Measurements from ENCODE around the gene CDC34. TPM values are rescaled to one million over a fixed set of nuclear protein-coding genes. Genes with fewer than 3 reads are reported as not detected.

CDC34 gene
- total and polyA plus RNA-seq, 2 of the 8 experiments (the other 6 are each of a cell fraction or from before 2014, with no cell fraction given): 95.9 to 129 TPM

DNA sequence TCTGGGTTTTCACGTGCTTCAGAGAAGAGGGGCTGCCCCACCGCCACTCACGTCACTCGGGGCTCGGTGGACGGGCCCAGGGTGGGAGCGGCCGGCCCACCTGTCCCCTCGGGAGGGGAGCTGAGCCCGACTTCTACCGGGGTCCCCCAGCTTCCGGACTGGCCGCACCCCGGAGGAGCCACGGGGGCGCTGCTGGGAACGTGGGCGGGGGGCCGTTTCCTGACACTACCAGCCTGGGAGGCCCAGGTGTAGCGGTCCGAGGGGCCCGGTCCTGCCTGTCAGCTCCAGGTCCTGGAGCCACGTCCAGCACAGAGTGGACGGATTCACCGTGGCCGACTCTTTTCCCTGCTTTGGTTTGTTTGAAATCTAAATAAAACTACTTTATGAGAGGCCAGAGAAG is 10.1 kb downstream of the CDC34 start:
- Histone ChIP-seq H2BK15ac (ENCODE audit: low read length) (no peak overlapping the region), H3K56ac (replicated peaks; ENCODE audit: insufficient read length, low read depth, low read length) (no peak overlapping the region), H2BK5ac (ENCODE audit: low read depth, low read length) (no peak overlapping the region), H3K79me2 (ENCODE audit: control insufficient read depth in 1 of 2, insufficient read depth in 2 of 2, low read length in 2 of 2) (no peaks in the 10 kb centered on the region), H3K14ac (ENCODE audit: insufficient read length) (no peak overlapping the region), H3K23me2 (ENCODE audit: low read depth, low read length) (peaks cover 3% of the 10 kb centered on the region; the same call in 1 of the 2 replicates), H3K4me1 (replicated peaks in 1 of 4; ENCODE audit: control insufficient read depth in 3 of 4, insufficient read depth in 4 of 4, low read length in 3 of 4) (no peaks in the 10 kb centered on the region; a peak in 1 of 7 replicates), H3K4me2 (ENCODE audit: insufficient read depth in 1 of 2, low read depth in 2 of 2, low read length in 2 of 2) (no peak overlapping the region), H3K4ac (replicated peaks; ENCODE audit: insufficient read length, low read depth, low read length) (no peak overlapping the region), H3K4me3 (ENCODE audit: extremely low read depth in 1 of 4, insufficient read depth in 2 of 4, low read depth in 3 of 4, low read length in 4 of 4) (no peak overlapping the region), H4K20me1 (replicated peaks in 1 of 2; ENCODE audit: control insufficient read depth in 1 of 2, insufficient read depth in 2 of 2, low read length in 2 of 2) (peaks cover 2 to 21% of the 10 kb centered on the region in 2 experiments), H2BK12ac (ENCODE audit: low read depth, low read length) (no peak overlapping the region), H3K36me3 (ENCODE audit: control insufficient read depth in 2 of 4, insufficient read depth in 4 of 4, low read length in 3 of 4) (peaks cover 2 to 38% (median 15%) of the 10 kb centered on the region in 4 experiments; a peak in 6 of 8 replicates), H4K91ac (replicated peaks; ENCODE audit: insufficient read length, low read length) (no peak overlapping the region), H3K23ac (ENCODE audit: insufficient read length) (no peak overlapping the region), H4K8ac (ENCODE audit: extremely low read depth, insufficient read depth, low read length) (no peak overlapping the region), H2AK5ac (ENCODE audit: low read depth, low read length) (no peak overlapping the region), H3K18ac (ENCODE audit: extremely low read depth, low read length) (no peak overlapping the region), H3K27me3 (replicated peaks in 1 of 4; ENCODE audit: control insufficient read depth in 3 of 4, extremely low read depth in 1 of 4, insufficient read depth in 3 of 4, low read length in 3 of 4) (no peaks in the 10 kb centered on the region), H3K9ac (replicated peaks in 1 of 4; ENCODE audit: extremely low read depth in 1 of 4, low read depth in 3 of 4, low read length in 3 of 4) (no peak overlapping the region), H3K9me3 (ENCODE audit: insufficient read depth in 2 of 2, low read depth in 1 of 2, low read length in 1 of 2) (no peaks in the 10 kb centered on the region), H2BK20ac (ENCODE audit: low read length) (no peak overlapping the region), H4K5ac (ENCODE audit: insufficient read length, low read depth, low read length) (no peak overlapping the region), H3K27ac (ENCODE audit: low read depth, low read length) (no peak overlapping the region), H2AFZ (ENCODE audit: low read length) (no peak overlapping the region), H3K79me1 (ENCODE audit: low read depth, low read length) (peaks cover 7% of the 10 kb centered on the region; the same call in 1 of the 2 replicates), H2BK120ac (replicated peaks; ENCODE audit: low read depth, low read length) (no peak overlapping the region)
- POLR2A ChIA-PET (ENCODE audit: partially characterized antibody): interaction anchor here (0.7 to 4.2 kb wide), 8 partner anchors 9 to 53 kb away, joined by 3 to 43 read pairs (median 4); partner anchors contain the start of gene CDC34
- CTCF ChIA-PET (ENCODE audit: partially characterized antibody): interaction anchor here (1.4 to 2.0 kb wide), 2 partner anchors 9 to 30 kb away, joined by 4 to 7 read pairs; no protein-coding TSS in a partner anchor
- no peak for FAIRE-seq
- WGBS, 2 experiments (ENCODE audit: extremely low coverage in 1 of 2, insufficient coverage in 1 of 2, insufficient read length in 1 of 2, insufficient replicate concordance in 2 of 2, low coverage in 1 of 2, low lambda C conversion rate in 2 of 2, missing lambda C conversion rate in 1 of 2): 98% methylated on average over 17 of the region's 26 CpGs; no CpG with 5 or more reads in 1 of the 2 experiments
- DNase-seq (ENCODE audit: low read depth in 1 of 2, low spot score in 2 of 2): no peak
- TF ChIP-seq GABPA (IDR thresholded peaks at IDR 0.05; ENCODE audit: borderline replicate concordance, insufficient read depth, low read length): no peak
- TF ChIP-seq HDAC2 (IDR thresholded peaks at IDR 0.05; ENCODE audit: borderline replicate concordance in 1 of 2, low read depth in 2 of 2, low read length in 2 of 2): no peak
- no peak for TF ChIP-seq JUN (IDR thresholded peaks at IDR 0.05; ENCODE audit: low read depth, low read length)
- TF ChIP-seq RBBP5 (IDR thresholded peaks at IDR 0.05; ENCODE audit: borderline replicate concordance, low read depth, low read length): no peak
- no peak for TF ChIP-seq NRF1 (IDR thresholded peaks at IDR 0.05; ENCODE audit: low read depth, low read length)
- TF ChIP-seq CBX5 (IDR thresholded peaks at IDR 0.05; ENCODE audit: low read depth, low read length): no peak
- TF ChIP-seq, protein P1, sequence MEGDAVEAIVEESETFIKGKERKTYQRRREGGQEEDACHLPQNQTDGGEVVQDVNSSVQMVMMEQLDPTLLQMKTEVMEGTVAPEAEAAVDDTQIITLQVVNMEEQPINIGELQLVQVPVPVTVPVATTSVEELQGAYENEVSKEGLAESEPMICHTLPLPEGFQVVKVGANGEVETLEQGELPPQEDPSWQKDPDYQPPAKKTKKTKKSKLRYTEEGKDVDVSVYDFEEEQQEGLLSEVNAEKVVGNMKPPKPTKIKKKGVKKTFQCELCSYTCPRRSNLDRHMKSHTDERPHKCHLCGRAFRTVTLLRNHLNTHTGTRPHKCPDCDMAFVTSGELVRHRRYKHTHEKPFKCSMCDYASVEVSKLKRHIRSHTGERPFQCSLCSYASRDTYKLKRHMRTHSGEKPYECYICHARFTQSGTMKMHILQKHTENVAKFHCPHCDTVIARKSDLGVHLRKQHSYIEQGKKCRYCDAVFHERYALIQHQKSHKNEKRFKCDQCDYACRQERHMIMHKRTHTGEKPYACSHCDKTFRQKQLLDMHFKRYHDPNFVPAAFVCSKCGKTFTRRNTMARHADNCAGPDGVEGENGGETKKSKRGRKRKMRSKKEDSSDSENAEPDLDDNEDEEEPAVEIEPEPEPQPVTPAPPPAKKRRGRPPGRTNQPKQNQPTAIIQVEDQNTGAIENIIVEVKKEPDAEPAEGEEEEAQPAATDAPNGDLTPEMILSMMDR (IDR thresholded peaks at IDR 0.05; ENCODE audit: control extremely low read depth in 1 of 3, insufficient read depth in 1 of 3, low read depth in 1 of 3, low read length in 3 of 3): no peak
- no peak for TF ChIP-seq CHD1 (IDR thresholded peaks at IDR 0.05; ENCODE audit: low read depth, low read length)
- no peak for TF ChIP-seq CBX8 (IDR thresholded peaks at IDR 0.05; ENCODE audit: borderline replicate concordance, low read depth, low read length)
- TF ChIP-seq, protein P2, sequence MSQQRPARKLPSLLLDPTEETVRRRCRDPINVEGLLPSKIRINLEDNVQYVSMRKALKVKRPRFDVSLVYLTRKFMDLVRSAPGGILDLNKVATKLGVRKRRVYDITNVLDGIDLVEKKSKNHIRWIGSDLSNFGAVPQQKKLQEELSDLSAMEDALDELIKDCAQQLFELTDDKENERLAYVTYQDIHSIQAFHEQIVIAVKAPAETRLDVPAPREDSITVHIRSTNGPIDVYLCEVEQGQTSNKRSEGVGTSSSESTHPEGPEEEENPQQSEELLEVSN (IDR thresholded peaks at IDR 0.05): no peak

Measured in H1 (cell line).